K562 (cell line): Measurements from ENCODE around the gene NMNAT3. TPM values are rescaled to one million over a fixed set of nuclear protein-coding genes. Genes with fewer than 3 reads are reported as not detected.

ENCODE experiments used
- ATAC-seq: fragments of 200-7000 bp; cut with Tn5 transposase; 3 replicates; pipeline ENCODE4 v1.9.1; 2020; ENCODE audit warnings: moderate library complexity
- BruUV-seq: library from RNA; stranded (reverse); fragments of 400-500 nt; replicated peaks from 2 replicates; lab custom pipeline; 2021; lab: Mats Ljungman, UMichigan
- CTCF ChIA-PET: fragments of 300-600 bp; formaldehyde crosslinking; extraction: SDS; loops from one replicate; lab custom pipeline; 2021; ENCODE audit warnings: low intra/inter-chr PET ratio; lab: Yijun Ruan, JAX
- POLR2A ChIA-PET: fragments of 300-600, 350-650 bp; sonication (Branson Sonifier 250); formaldehyde crosslinking; extraction: SDS; loops from one replicate; lab custom pipeline; 2021; ENCODE audit warnings: antibody characterized with exemption, inconsistent platforms; lab: Yijun Ruan, JAX
- DNase-seq, 4 experiments: peaks; one replicate each; pipeline versions ENCODE4 v3.0.0 to v3.0.0-alpha.2; 2011 to 2018; ENCODE audit warnings: low spot score in 3 of 4, mixed read lengths in 3 of 4; ENCODE audit errors: extremely low read depth in 1 of 4
- FAIRE-seq: peaks from 2 replicates; lab custom pipeline; 2011; peaks lifted over from hg19 to GRCh38; lab: Jason Lieb, UNC
- H2AFZ ChIP-seq: 2 replicates; pipeline ENCODE4 v1.6.0; 2011; ENCODE audit warnings: low read depth, low read length, control low read depth, inconsistent platforms
- H3K27ac ChIP-seq: fragments of 200-600 bp; 3 replicates; pipeline ENCODE4 v1.8.0; 2011; ENCODE audit warnings: low read depth, mild to moderate bottlenecking, control low read depth, inconsistent platforms, low read length, moderate library complexity, mixed read lengths; ENCODE audit errors: extremely low read depth
- H3K27me3 ChIP-seq, 2 experiments: fragments of 300-600 bp in 1 of 2; 2 replicates in 1 of 2; 3 replicates in 1 of 2; pipeline versions ENCODE4 v1.6.0 to v1.8.0; 2011; ENCODE audit warnings: inconsistent platforms in 2 of 2, low read length in 2 of 2, mild to moderate bottlenecking in 1 of 2, mixed read lengths in 1 of 2, moderate library complexity in 1 of 2; ENCODE audit not compliant: control insufficient read depth in 2 of 2, insufficient read depth in 2 of 2
- H3K36me3 ChIP-seq: fragments of 300-600 bp; 3 replicates; pipeline ENCODE4 v1.8.0; 2011; ENCODE audit warnings: mild to moderate bottlenecking, low read length, inconsistent platforms; ENCODE audit not compliant: control insufficient read depth, insufficient read depth
- H3K4me1 ChIP-seq, 2 experiments: fragments of 200-600 bp in 1 of 2; replicated peaks in 1 of 2; 2 replicates in 1 of 2; 3 replicates in 1 of 2; pipeline versions ENCODE4 v1.5.1 to v1.8.0; 2011; ENCODE audit warnings: inconsistent platforms in 2 of 2, low read length in 2 of 2, mild to moderate bottlenecking in 1 of 2, mixed read lengths in 1 of 2, moderate library complexity in 1 of 2; ENCODE audit not compliant: control insufficient read depth in 2 of 2, insufficient read depth in 2 of 2
- H3K4me2 ChIP-seq: 2 replicates; pipeline ENCODE4 v1.6.1; 2011; ENCODE audit warnings: low read length, control low read depth, inconsistent platforms, mixed read lengths; ENCODE audit not compliant: insufficient read depth
- H3K4me3 ChIP-seq: fragments of 200-600 bp; sonication (generic), shearing (Covaris generic); 2 replicates; pipeline ENCODE4 v1.5.1; 2016; ENCODE audit warnings: control low read depth, inconsistent platforms
- H3K79me2 ChIP-seq: fragments of 200-600 bp; 3 replicates; pipeline ENCODE4 v1.8.0; 2011; ENCODE audit warnings: low read length, inconsistent platforms; ENCODE audit not compliant: control insufficient read depth, insufficient read depth
- H3K9ac ChIP-seq, 2 experiments: 2 replicates each; pipeline versions ENCODE4 v1.6.0 to v1.6.1; 2011; ENCODE audit warnings: low read depth in 2 of 2, low read length in 2 of 2, control low read depth in 1 of 2, inconsistent platforms in 1 of 2, mild to moderate bottlenecking in 1 of 2, mixed read lengths in 1 of 2; ENCODE audit not compliant: insufficient read depth in 1 of 2
- H3K9me1 ChIP-seq: one replicate; pipeline ENCODE4 v1.6.0; 2011; ENCODE audit warnings: inconsistent platforms, mild to moderate bottlenecking, low read length, moderate library complexity; ENCODE audit not compliant: control insufficient read depth, insufficient read depth
- H3K9me3 ChIP-seq: replicated peaks from 2 replicates; pipeline ENCODE4 v1.5.1; 2011; ENCODE audit warnings: low read depth, low read length, inconsistent platforms; ENCODE audit not compliant: control insufficient read depth, insufficient read depth
- H4K20me1 ChIP-seq: replicated peaks from 2 replicates; pipeline ENCODE4 v1.6.1; 2011; ENCODE audit warnings: low read length, inconsistent platforms, mixed read lengths; ENCODE audit not compliant: control insufficient read depth, insufficient read depth
- BMI1 ChIP-seq: fragments of 150-350 bp; IDR thresholded peaks from 2 replicates; pipeline ENCODE4 v1.6.1; 2014; ENCODE audit warnings: low read length
- DPF2 ChIP-seq: fragments of 450-650 bp; IDR thresholded peaks from 2 replicates; pipeline ENCODE4 v1.6.1; 2016
- ESRRA ChIP-seq: fragments of 450-650 bp; IDR thresholded peaks from 2 replicates; pipeline ENCODE4 v1.6.1; 2014; ENCODE audit warnings: low read depth, mild to moderate bottlenecking, moderate library complexity, borderline replicate concordance
- FOXJ2 ChIP-seq: fragments of 200-800 bp; sonication (Bioruptor generic); IDR thresholded peaks from 2 replicates; pipeline ENCODE4 v1.6.1; 2016; ENCODE audit warnings: missing genetic modification characterization, missing compliant biosample characterization
- KDM1A ChIP-seq, 2 experiments: fragments of 450-650 bp; IDR thresholded peaks; 2 replicates each; pipeline ENCODE4 v1.6.1; 2016; ENCODE audit warnings: mild to moderate bottlenecking in 2 of 2
- KDM5B ChIP-seq: fragments of 200-600 bp; sonication (generic); IDR thresholded peaks from 2 replicates; pipeline ENCODE4 v1.6.1; 2012; ENCODE audit warnings: low read depth, mild to moderate bottlenecking, moderate library complexity, low read length, control low read depth, inconsistent platforms; ENCODE audit not compliant: insufficient replicate concordance
- MAFG ChIP-seq: fragments of 450-650 bp; conservative IDR thresholded peaks from 2 replicates; pipeline ENCODE4 v1.6.1; 2016; ENCODE audit warnings: missing genetic modification characterization, missing compliant biosample characterization
- NEUROD1 ChIP-seq: fragments of 150-350 bp; IDR thresholded peaks from 2 replicates; pipeline ENCODE4 v1.6.1; 2014; ENCODE audit warnings: borderline replicate concordance, low read length, low read depth; ENCODE audit not compliant: partially characterized antibody
- NFE2L1 ChIP-seq: fragments of 450-650 bp; IDR thresholded peaks from 2 replicates; pipeline ENCODE4 v1.6.1; 2016; ENCODE audit warnings: missing genetic modification characterization, low read depth, mild to moderate bottlenecking, missing compliant biosample characterization, moderate library complexity, borderline replicate concordance
- PTBP1 ChIP-seq: fragments of 200-400 bp; formaldehyde crosslinking; IDR thresholded peaks from 2 replicates; pipeline ENCODE4 v1.6.1; 2017; ENCODE audit warnings: low read depth, low read length
- SMAD1 ChIP-seq: fragments of 150-350 bp; IDR thresholded peaks from 2 replicates; pipeline ENCODE4 v1.6.1; 2014; ENCODE audit warnings: low read length, low read depth; ENCODE audit not compliant: partially characterized antibody
- THRAP3 ChIP-seq: fragments of 450-650 bp; IDR thresholded peaks from 2 replicates; pipeline ENCODE4 v1.6.1; 2016; ENCODE audit warnings: mild to moderate bottlenecking, inconsistent platforms, borderline replicate concordance
- U2AF1 ChIP-seq: fragments of 200-400 bp; formaldehyde crosslinking; optimal IDR thresholded peaks from 2 replicates; pipeline ENCODE3; 2017; ENCODE audit warnings: mild to moderate bottlenecking, low read depth, low read length, moderate library complexity
- ZNF140 ChIP-seq: fragments of 250-450 bp; sonication (Bioruptor Pico); IDR thresholded peaks from 2 replicates; pipeline ENCODE4 v1.8.0; 2021; ENCODE audit warnings: moderate library complexity, mild to moderate bottlenecking, inconsistent platforms
- ZNF263 ChIP-seq: sonication (generic); formaldehyde crosslinking; IDR thresholded peaks from 2 replicates; pipeline ENCODE4 v1.8.0; 2022; ENCODE audit warnings: mild to moderate bottlenecking, missing genetic modification reagents, borderline replicate concordance
- ZNF717 ChIP-seq: fragments of 250-450 bp; sonication (Bioruptor Pico); IDR thresholded peaks from 2 replicates; pipeline ENCODE4 v1.5.0; 2021
- WGBS: fragments of 100-300 bp; shearing (Covaris generic); methylation state at CpG from one replicate; pipeline ENCODE4 v1.1.6; 2016; ENCODE audit warnings: low coverage, mixed read lengths; ENCODE audit not compliant: insufficient coverage; ENCODE audit errors: missing lambda C conversion rate; 5-methylcytosine and 5-hydroxymethylcytosine counted together
- in situ Hi-C: fragments of 300-500 bp; cut with MboI; formaldehyde crosslinking; loops from 4 replicates; pipeline ENCODE4 v1.15.0; 2018; ENCODE audit warnings: inconsistent platforms, mixed read lengths
- intact Hi-C: fragments of 100-400 bp; cut with micrococcal nuclease; formaldehyde crosslinking; loops from 2 replicates; pipeline ENCODE4 v1.14.2; 2022
- polyA plus RNA-seq, 8 experiments: library from polyadenylated mRNA; depleted of rRNA in 4 of 8; stranded (reverse) in 5 of 8; unstranded in 3 of 8; fragments of >200 nt; fragmentation: Nextera tagmentation in 2 of 8; fragmentation: Illumina TruSeq in 1 of 8; extraction: Ambion mirVana in 2 of 8; extraction: Trizol in 1 of 8; gene quantifications; 2 replicates each; pipeline versions ENCODE4 v1.2.1 to v1.2.3, GENCODE V29; 2011 to 2014; ENCODE audit warnings: inconsistent platforms in 1 of 8, missing spikeins in 1 of 8
- total RNA-seq, 7 experiments: library from RNA; depleted of rRNA in 6 of 7; stranded (reverse); fragments of >200 nt in 6 of 7; fragmentation: Illumina TruSeq in 2 of 7; extraction: Trizol in 2 of 7; gene quantifications; 2 replicates each; pipeline versions ENCODE4 v1.2.1 to v1.2.3, GENCODE V29; 2011 to 2021; ENCODE audit warnings: low replicate concordance in 1 of 7
- TF ChIP-seq, protein P1 (sequence below): IDR thresholded peaks from 2 replicates; pipeline ENCODE4 v1.6.1; 2012; ENCODE audit warnings: low read depth, low read length, improper control_type of control experiment, borderline replicate concordance
- TF ChIP-seq, protein P2 (sequence below): fragments of 200-800 bp; sonication (Bioruptor generic); IDR thresholded peaks from 2 replicates; pipeline ENCODE4 v1.6.1; 2017; ENCODE audit warnings: missing genetic modification characterization, missing compliant biosample characterization

NMNAT3 gene
- total and polyA plus RNA-seq, 9 of the 15 experiments (the other 6 are each of a cell fraction or from before 2014, with no cell fraction given) = 2.3 to 12.5 (median 6.6) TPM

DNA sequence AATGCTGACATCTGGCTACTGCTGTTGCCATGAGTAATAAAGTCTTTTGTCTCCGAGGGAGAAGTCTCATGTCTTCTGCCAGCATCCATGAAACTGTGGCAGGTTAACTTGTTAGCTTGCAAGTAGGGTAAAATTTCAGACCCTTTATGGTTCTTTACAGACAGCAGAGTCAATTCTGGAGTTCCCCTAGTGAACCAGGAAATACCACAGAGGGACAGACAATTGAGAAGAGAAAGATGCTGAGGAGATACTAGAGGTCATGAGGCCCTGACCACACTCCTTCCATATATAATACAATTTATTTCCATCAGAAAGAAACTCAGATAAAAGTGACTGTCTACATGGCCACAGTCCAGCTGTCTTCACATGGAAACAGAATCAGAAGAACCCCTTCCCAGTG, 38.1 kb downstream of the NMNAT3 start (continued):
- TF ChIP-seq, protein P1, sequence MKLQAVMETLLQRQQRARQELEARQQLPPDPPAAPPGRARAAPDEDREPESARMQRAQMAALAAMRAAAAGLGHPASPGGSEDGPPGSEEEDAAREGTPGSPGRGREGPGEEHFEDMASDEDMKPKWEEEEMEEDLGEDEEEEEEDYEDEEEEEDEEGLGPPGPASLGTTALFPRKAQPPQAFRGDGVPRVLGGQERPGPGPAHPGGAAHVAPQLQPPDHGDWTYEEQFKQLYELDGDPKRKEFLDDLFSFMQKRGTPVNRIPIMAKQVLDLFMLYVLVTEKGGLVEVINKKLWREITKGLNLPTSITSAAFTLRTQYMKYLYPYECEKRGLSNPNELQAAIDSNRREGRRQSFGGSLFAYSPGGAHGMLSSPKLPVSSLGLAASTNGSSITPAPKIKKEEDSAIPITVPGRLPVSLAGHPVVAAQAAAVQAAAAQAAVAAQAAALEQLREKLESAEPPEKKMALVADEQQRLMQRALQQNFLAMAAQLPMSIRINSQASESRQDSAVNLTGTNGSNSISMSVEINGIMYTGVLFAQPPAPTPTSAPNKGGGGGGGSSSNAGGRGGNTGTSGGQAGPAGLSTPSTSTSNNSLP = no peak

DNA sequence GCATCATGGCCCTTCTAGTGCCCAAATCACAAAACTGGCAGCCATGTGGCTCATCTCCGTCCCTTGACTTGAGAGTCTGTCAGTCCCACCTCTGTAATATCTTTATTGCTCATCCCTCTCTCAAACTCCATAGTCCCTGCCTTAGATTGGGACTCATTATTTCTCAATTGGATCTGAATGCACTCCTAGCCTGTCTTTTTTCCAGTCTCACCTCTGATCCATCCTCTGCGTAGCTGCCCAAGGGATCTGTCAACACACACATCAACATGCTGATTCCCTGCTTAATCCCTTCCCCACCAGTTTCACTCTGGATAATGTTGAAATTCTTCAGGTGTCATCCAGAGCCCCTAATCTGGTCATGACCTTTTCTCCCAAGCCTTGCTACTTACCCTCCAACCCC, 39.3 kb downstream of the NMNAT3 start:
- Histone ChIP-seq H3K4me1 (no peaks in the 10 kb centered on the region), H2AFZ (no peak overlapping the region), H3K9me3 (no peaks in the 10 kb centered on the region), H3K9me1 (no peaks in the 10 kb centered on the region), H3K4me2 (no peak overlapping the region), H3K36me3 (no peaks in the 10 kb centered on the region), H3K4me3 (no peak overlapping the region), H3K9ac (no peak overlapping the region), H3K27ac (no peak overlapping the region), H3K27me3 (peaks cover 0 to 6% of the 10 kb centered on the region in 2 experiments; a peak in 1 of 5 replicates), H4K20me1 (no peaks in the 10 kb centered on the region), H3K79me2 (no peaks in the 10 kb centered on the region)
- intact Hi-C loops = no loop called here
- ATAC-seq = no peak
- WGBS = 8% methylated on average over 2 of the region's 2 CpGs
- no peak for DNase-seq
- FAIRE-seq = no peak
- TF ChIP-seq ZNF717 = no peak
- TF ChIP-seq, protein P2, sequence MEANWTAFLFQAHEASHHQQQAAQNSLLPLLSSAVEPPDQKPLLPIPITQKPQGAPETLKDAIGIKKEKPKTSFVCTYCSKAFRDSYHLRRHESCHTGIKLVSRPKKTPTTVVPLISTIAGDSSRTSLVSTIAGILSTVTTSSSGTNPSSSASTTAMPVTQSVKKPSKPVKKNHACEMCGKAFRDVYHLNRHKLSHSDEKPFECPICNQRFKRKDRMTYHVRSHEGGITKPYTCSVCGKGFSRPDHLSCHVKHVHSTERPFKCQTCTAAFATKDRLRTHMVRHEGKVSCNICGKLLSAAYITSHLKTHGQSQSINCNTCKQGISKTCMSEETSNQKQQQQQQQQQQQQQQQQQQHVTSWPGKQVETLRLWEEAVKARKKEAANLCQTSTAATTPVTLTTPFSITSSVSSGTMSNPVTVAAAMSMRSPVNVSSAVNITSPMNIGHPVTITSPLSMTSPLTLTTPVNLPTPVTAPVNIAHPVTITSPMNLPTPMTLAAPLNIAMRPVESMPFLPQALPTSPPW (CRISPR knock-in tag) = no peak
- TF ChIP-seq U2AF1 = no peak
- TF ChIP-seq MAFG = no peak
- TF ChIP-seq FOXJ2 (tag) = no peak
- no peak for TF ChIP-seq BMI1
- TF ChIP-seq ZNF140 (CRISPR knock-in tag) = no peak
- TF ChIP-seq NEUROD1 = no peak
- no peak for TF ChIP-seq DPF2
- no peak for TF ChIP-seq ESRRA
- TF ChIP-seq ZNF263 = no peak
- TF ChIP-seq KDM1A (IDR thresholded peaks at IDR 0.05) = no peak
- TF ChIP-seq SMAD1 = no peak
- TF ChIP-seq NFE2L1 (tag) = no peak
- no peak for TF ChIP-seq KDM5B
- no peak for TF ChIP-seq THRAP3
- no peak for TF ChIP-seq PTBP1
- ChIA-PET CTCF (no interaction called here), POLR2A (interaction anchor here (1.4 kb wide), 1 partner anchor 22 kb away, joined by 4 read pairs; no protein-coding TSS in a partner anchor)
- no TSS peak for BruUV-seq
- in situ Hi-C loops = no loop called here
